ENCODE results near the gene GRIK4. TPM values are rescaled to one million over a fixed set of nuclear protein-coding genes. Genes with fewer than 3 reads are reported as not detected.

GRIK4 gene
- total and polyA plus RNA-seq, 9 of the 15 experiments (the other 6 are each of a cell fraction or from before 2014, with no cell fraction given), result not detected

GRCh38 chr11:120629407-120630080 is 118.0 kb downstream of the GRIK4 start:
- DNase-seq (ENCODE audit: extremely low read depth in 1 of 4, low spot score in 3 of 4) (no peak), FAIRE-seq (no peak), ATAC-seq (no peak)
- no TSS peak for BruUV-seq (replicated peaks)
- TF ChIP-seq FOXA3 (CRISPR knock-in tag; conservative IDR thresholded peaks at IDR 0.05 in 1 of 2, IDR thresholded peaks at IDR 0.05 in 1 of 2) (no peak), IRF9 (tag; IDR thresholded peaks at IDR 0.05) (no peak), ETV1 (tag; conservative IDR thresholded peaks at IDR 0.05; ENCODE audit: low read depth) (no peak), PHB (CRISPR knock-in tag; IDR thresholded peaks at IDR 0.05) (no peak), ZBTB26 (CRISPR knock-in tag; IDR thresholded peaks at IDR 0.05) (no peak), RAD51 (IDR thresholded peaks at IDR 0.05; ENCODE audit: borderline replicate concordance, low read depth) (no peak), CBX5 (IDR thresholded peaks at IDR 0.05; ENCODE audit: borderline replicate concordance, low read depth) (no peak), BHLHE40 (IDR thresholded peaks at IDR 0.05; ENCODE audit: low read length) (no peak), E2F6 (IDR thresholded peaks at IDR 0.05; ENCODE audit: borderline replicate concordance in 1 of 2, extremely low read depth in 1 of 2, insufficient read depth in 1 of 2, insufficient read length in 1 of 2, low read depth in 1 of 2, low read length in 1 of 2, poor library complexity in 1 of 2, severe bottlenecking in 1 of 2) (no peak), CAMTA2 (CRISPR knock-in tag; conservative IDR thresholded peaks at IDR 0.05) (no peak), HES1 (IDR thresholded peaks at IDR 0.05; ENCODE audit: low read depth) (no peak), RBM15 (IDR thresholded peaks at IDR 0.05; ENCODE audit: insufficient read depth, low read length) (no peak), MAFK (IDR thresholded peaks at IDR 0.05; ENCODE audit: low read length) (no peak), NFYB (IDR thresholded peaks at IDR 0.05; ENCODE audit: extremely low read depth, insufficient read length) (no peak), HLTF (IDR thresholded peaks at IDR 0.05) (no peak)
- in situ Hi-C loops (cut with MboI), result no loop called here
- no peak overlapping the region for H2AFZ ChIP-seq (ENCODE audit: low read depth, low read length)
- no peak overlapping the region for H3K27ac ChIP-seq (ENCODE audit: extremely low read depth, low read depth, low read length)
- H3K27me3 ChIP-seq (ENCODE audit: control insufficient read depth in 2 of 2, insufficient read depth in 2 of 2, low read length in 2 of 2), result peaks cover 22 to 92% of the 10 kb centered on the region in 2 experiments
- no peaks in the 10 kb centered on the region; the same call in 1 of the 2 replicates for H4K20me1 ChIP-seq (replicated peaks; ENCODE audit: control insufficient read depth, insufficient read depth, low read length)
- ChIA-PET CTCF (ENCODE audit: low intra/inter-chr PET ratio) (no interaction called here), POLR2A (no interaction called here)
- no peaks in the 10 kb centered on the region for H3K9me1 ChIP-seq (ENCODE audit: control insufficient read depth, insufficient read depth, low read length)
- no peaks in the 10 kb centered on the region for H3K9me3 ChIP-seq (replicated peaks; ENCODE audit: control insufficient read depth, insufficient read depth, low read depth, low read length)
- H3K4me2 ChIP-seq (ENCODE audit: insufficient read depth, low read length), result no peak overlapping the region
- H3K36me3 ChIP-seq (ENCODE audit: control insufficient read depth, insufficient read depth, low read length), result no peaks in the 10 kb centered on the region
- H3K79me2 ChIP-seq (ENCODE audit: control insufficient read depth, insufficient read depth, low read length), result no peaks in the 10 kb centered on the region
- WGBS (ENCODE audit: insufficient coverage, low coverage, missing lambda C conversion rate), result 3% methylated on average over 12 of the region's 13 CpGs
- H3K9ac ChIP-seq (ENCODE audit: insufficient read depth in 1 of 2, low read depth in 2 of 2, low read length in 2 of 2), result no peak overlapping the region
- intact Hi-C loops (cut with micrococcal nuclease), result no loop called here
- no peaks in the 10 kb centered on the region for H3K4me1 ChIP-seq (replicated peaks in 1 of 2; ENCODE audit: control insufficient read depth in 2 of 2, insufficient read depth in 2 of 2, low read length in 2 of 2)
- no peak overlapping the region for H3K4me3 ChIP-seq

Measured in K562 (cell line).